Activated CD8-positive, alpha-beta T cell treated with anti-CD3 and anti-CD28 coated beads for 36 hours (primary cell): ENCODE results near the gene CFL1. TPM values are rescaled to one million over a fixed set of nuclear protein-coding genes. Genes with fewer than 3 reads are reported as not detected.
A peak's percentile ranks its signal among the peaks of the same experiment; 100 is the strongest.

ENCODE experiments used
- ATAC-seq: fragments of 200-7000 bp; cut with Tn5 transposase; one replicate; pipeline ENCODE4 v1.10.0; 2021; ENCODE audit warnings: mild to moderate bottlenecking, moderate library complexity
- CTCF ChIA-PET: fragments of 350-600 bp; sonication (Branson Sonifier 250); formaldehyde crosslinking; loops from one replicate; lab custom pipeline; 2021; ENCODE audit warnings: antibody characterized with exemption; lab: Charles Lee
- POLR2A ChIA-PET: fragments of 350-600 bp; sonication (Branson Sonifier 250); formaldehyde crosslinking; loops from one replicate; lab custom pipeline; 2021; ENCODE audit warnings: antibody characterized with exemption; lab: Charles Lee
- DNase-seq: peaks from one replicate; pipeline ENCODE4 v3.0.0-alpha.2; 2020
- H3K27ac Mint-ChIP-seq: one replicate; pipeline ENCODE4 v1.8.0; 2021; ENCODE audit warnings: mild to moderate bottlenecking, mixed read lengths
- H3K27me3 Mint-ChIP-seq: one replicate; pipeline ENCODE4 v1.8.0; 2021; ENCODE audit warnings: mixed read lengths
- H3K36me3 Mint-ChIP-seq: one replicate; pipeline ENCODE4 v1.8.0; 2021; ENCODE audit warnings: low read depth, mixed read lengths
- H3K4me1 Mint-ChIP-seq: one replicate; pipeline ENCODE4 v1.8.0; 2021; ENCODE audit warnings: low read depth, mixed read lengths
- H3K4me3 Mint-ChIP-seq: one replicate; pipeline ENCODE4 v1.8.0; 2021; ENCODE audit warnings: mild to moderate bottlenecking, moderate library complexity, mixed read lengths
- H3K9me3 Mint-ChIP-seq: one replicate; pipeline ENCODE4 v1.8.0; 2021; ENCODE audit warnings: mixed read lengths
- CTCF ChIP-seq: fragments of 200-600 bp; IDR thresholded peaks from one replicate; pipeline ENCODE4 v1.8.0; 2022; ENCODE audit warnings: antibody characterized with exemption, mild to moderate bottlenecking
- intact Hi-C: fragments of 100-400 bp; cut with micrococcal nuclease; formaldehyde crosslinking; loops from one replicate; pipeline ENCODE4 v1.10.0; 2022
- total RNA-seq, 2 experiments: library from RNA; stranded (reverse); gene quantifications; one replicate each; pipeline ENCODE4 v1.2.3, GENCODE V29; 2021

Gene CFL1
- total RNA-seq, 2 experiments from 2014 or later, result 1,059 to 1,062 TPM

GRCh38 chr11:65811764-65812475 lies 46.1 kb downstream of the CFL1 start:
- ChIA-PET CTCF (interaction anchor here (1.0 to 3.9 kb wide), 7 partner anchors 24 to 211 kb away, joined by 3 to 37 read pairs (median 4); partner anchors contain the start of genes AP5B1 and KAT5), POLR2A (interaction anchor here (0.9 to 1.4 kb wide), 2 partner anchors 20 to 31 kb away, joined by 3 read pairs; partner anchors contain the start of gene AP5B1)
- ATAC-seq, result no peak
- Mint-ChIP-seq H3K27me3 (peaks cover 5% of the 10 kb centered on the region), H3K4me3 (no peak overlapping the region), H3K4me1 (peaks cover 10% of the 10 kb centered on the region), H3K27ac (no peak overlapping the region), H3K36me3 (peaks cover 1% of the 10 kb centered on the region), H3K9me3 (no peaks in the 10 kb centered on the region)
- TF ChIP-seq CTCF, result no peak
- DNase-seq, result no peak
- intact Hi-C loops, result no loop called here

GRCh38 chr11:65810046-65810868 lies 47.7 kb downstream of the CFL1 start:
- H3K36me3 Mint-ChIP-seq, result peaks cover under 1% of the 10 kb centered on the region
- no peak for TF ChIP-seq CTCF
- ATAC-seq (peak; percentile 86), DNase-seq (no peak)
- peaks cover 4% of the 10 kb centered on the region for H3K4me1 Mint-ChIP-seq
- H3K27me3 Mint-ChIP-seq, result peaks cover 7% of the 10 kb centered on the region
- H3K27ac Mint-ChIP-seq, result peak overlapping the region; percentile 46
- ChIA-PET CTCF (interaction anchor here (0.8 to 3.9 kb wide), 8 partner anchors 10 to 99 kb away, joined by 3 to 37 read pairs (median 4); partner anchors contain the start of genes AP5B1 and KAT5), POLR2A (no interaction called here)
- intact Hi-C loops, result no loop called here
- H3K9me3 Mint-ChIP-seq, result no peaks in the 10 kb centered on the region
- no peak overlapping the region for H3K4me3 Mint-ChIP-seq

GRCh38 chr11:65809496-65809895 lies 48.5 kb downstream of the CFL1 start:
- Mint-ChIP-seq H3K4me1 (peaks cover 4% of the 10 kb centered on the region), H3K27me3 (peaks cover 9% of the 10 kb centered on the region), H3K36me3 (no peaks in the 10 kb centered on the region), H3K4me3 (no peak overlapping the region), H3K9me3 (no peaks in the 10 kb centered on the region), H3K27ac (no peak overlapping the region)
- no peak for TF ChIP-seq CTCF
- ChIA-PET CTCF (interaction anchor here (0.8 to 3.6 kb wide), 6 partner anchors 9 to 75 kb away, joined by 3 to 26 read pairs (median 3); partner anchors contain the start of gene AP5B1), POLR2A (no interaction called here)
- DNase-seq (no peak), ATAC-seq (no peak)
- intact Hi-C loops, result no loop called here

GRCh38 chr11:65808744-65809341 lies 49.1 kb downstream of the CFL1 start:
- Mint-ChIP-seq H3K36me3 (no peaks in the 10 kb centered on the region), H3K27me3 (peaks cover 11% of the 10 kb centered on the region), H3K9me3 (no peaks in the 10 kb centered on the region), H3K4me1 (peaks cover 4% of the 10 kb centered on the region), H3K27ac (no peak overlapping the region), H3K4me3 (no peak overlapping the region)
- intact Hi-C loops, result no loop called here
- no peak for DNase-seq
- no peak for ATAC-seq
- TF ChIP-seq CTCF, result no peak
- POLR2A ChIA-PET, result no interaction called here
- CTCF ChIA-PET, result interaction anchor here (0.8 to 3.6 kb wide), 7 partner anchors 9 to 180 kb away, joined by 3 to 26 read pairs (median 3); partner anchors contain the start of gene AP5B1
